22Rv1 (cell line): ENCODE results near the gene SSBP2.
"Not testable (repeated sequence)": the region's sequence is repeated elsewhere in the genome, so short reads cannot be mapped to it uniquely, and the experiment has no call there.

Experiments
- ZFX ChIP-seq: fragments of 450-650 bp; IDR thresholded peaks from 2 replicates; pipeline ENCODE4 v1.6.1; 2017; ENCODE audit warnings: antibody characterized with exemption, borderline replicate concordance
- TF ChIP-seq, protein P1 (sequence below): fragments of 450-650 bp; IDR thresholded peaks from 2 replicates; pipeline ENCODE4 v1.5.1; 2017; ENCODE audit warnings: mild to moderate bottlenecking

DNA sequence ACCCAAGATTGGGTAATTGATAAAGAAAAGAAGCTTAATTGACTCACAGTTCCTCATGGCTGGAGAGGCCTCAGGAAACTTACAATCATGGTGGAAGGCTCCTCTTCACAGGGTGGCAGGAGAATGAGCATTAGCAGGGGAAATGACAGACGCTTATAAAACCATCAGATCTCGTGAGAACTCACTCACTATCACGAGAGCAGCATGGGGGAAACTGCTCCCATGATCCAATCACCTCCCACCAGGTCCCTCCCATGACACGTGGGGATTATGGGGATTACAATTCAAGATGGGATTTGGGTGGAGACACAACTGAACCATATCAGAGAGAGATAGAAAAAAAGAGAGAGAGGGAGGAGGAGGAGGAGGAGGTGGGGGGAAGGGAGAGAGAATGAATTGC is 343.1 kb downstream of the SSBP2 start:
- TF ChIP-seq, protein P1, sequence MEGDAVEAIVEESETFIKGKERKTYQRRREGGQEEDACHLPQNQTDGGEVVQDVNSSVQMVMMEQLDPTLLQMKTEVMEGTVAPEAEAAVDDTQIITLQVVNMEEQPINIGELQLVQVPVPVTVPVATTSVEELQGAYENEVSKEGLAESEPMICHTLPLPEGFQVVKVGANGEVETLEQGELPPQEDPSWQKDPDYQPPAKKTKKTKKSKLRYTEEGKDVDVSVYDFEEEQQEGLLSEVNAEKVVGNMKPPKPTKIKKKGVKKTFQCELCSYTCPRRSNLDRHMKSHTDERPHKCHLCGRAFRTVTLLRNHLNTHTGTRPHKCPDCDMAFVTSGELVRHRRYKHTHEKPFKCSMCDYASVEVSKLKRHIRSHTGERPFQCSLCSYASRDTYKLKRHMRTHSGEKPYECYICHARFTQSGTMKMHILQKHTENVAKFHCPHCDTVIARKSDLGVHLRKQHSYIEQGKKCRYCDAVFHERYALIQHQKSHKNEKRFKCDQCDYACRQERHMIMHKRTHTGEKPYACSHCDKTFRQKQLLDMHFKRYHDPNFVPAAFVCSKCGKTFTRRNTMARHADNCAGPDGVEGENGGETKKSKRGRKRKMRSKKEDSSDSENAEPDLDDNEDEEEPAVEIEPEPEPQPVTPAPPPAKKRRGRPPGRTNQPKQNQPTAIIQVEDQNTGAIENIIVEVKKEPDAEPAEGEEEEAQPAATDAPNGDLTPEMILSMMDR = not testable (repeated sequence)
- TF ChIP-seq ZFX = not testable (repeated sequence)
